Mesothelial cell of epicardium (in vitro differentiated cells): ENCODE data around the gene LSMEM2. TPM values are rescaled to one million over a fixed set of nuclear protein-coding genes. Genes with fewer than 3 reads are reported as not detected.

Experiments used
- DNase-seq, 2 experiments: peaks; one replicate each; pipeline ENCODE4 v3.0.0; 2021; ENCODE audit warnings: low spot score in 2 of 2; ENCODE audit not compliant: unreplicated experiment in 2 of 2
- H3K27ac Mint-ChIP-seq: 2 replicates; pipeline ENCODE4 v1.8.0; 2021; ENCODE audit warnings: mixed read lengths
- H3K27me3 Mint-ChIP-seq: 2 replicates; pipeline ENCODE4 v1.8.0; 2021; ENCODE audit warnings: low read depth, mixed read lengths
- H3K36me3 Mint-ChIP-seq: 2 replicates; pipeline ENCODE4 v1.8.0; 2021; ENCODE audit warnings: mixed read lengths
- H3K4me1 Mint-ChIP-seq: 2 replicates; pipeline ENCODE4 v1.8.0; 2021; ENCODE audit warnings: mixed read lengths
- H3K4me3 Mint-ChIP-seq: 2 replicates; pipeline ENCODE4 v1.8.0; 2021; ENCODE audit warnings: mild to moderate bottlenecking, moderate library complexity, mixed read lengths
- H3K9me3 Mint-ChIP-seq: 2 replicates; pipeline ENCODE4 v1.8.0; 2021; ENCODE audit warnings: mixed read lengths
- CTCF ChIP-seq: fragments of 200-600 bp; sonication (generic); IDR thresholded peaks from one replicate; pipeline ENCODE4 v1.5.0; 2021; ENCODE audit warnings: antibody characterized with exemption; ENCODE audit not compliant: unreplicated experiment
- total RNA-seq: library from RNA; stranded (reverse); gene quantifications from 3 replicates; pipeline ENCODE4 v1.2.1, GENCODE V29; 2021

Gene LSMEM2
- total RNA-seq, 1 donor from 2014 or later, result 0.38 TPM

GRCh38 chr3:50266836-50267235, 12.1 kb upstream of the LSMEM2 start:
- Mint-ChIP-seq H3K9me3 (no peaks in the 10 kb centered on the region), H3K27ac (peak overlapping the region; percentile 100), H3K4me1 (peaks cover 77% of the 10 kb centered on the region), H3K36me3 (no peaks in the 10 kb centered on the region), H3K4me3 (peak overlapping the region; percentile 72), H3K27me3 (no peaks in the 10 kb centered on the region)
- no peak for DNase-seq
- no peak for TF ChIP-seq CTCF

DNA sequence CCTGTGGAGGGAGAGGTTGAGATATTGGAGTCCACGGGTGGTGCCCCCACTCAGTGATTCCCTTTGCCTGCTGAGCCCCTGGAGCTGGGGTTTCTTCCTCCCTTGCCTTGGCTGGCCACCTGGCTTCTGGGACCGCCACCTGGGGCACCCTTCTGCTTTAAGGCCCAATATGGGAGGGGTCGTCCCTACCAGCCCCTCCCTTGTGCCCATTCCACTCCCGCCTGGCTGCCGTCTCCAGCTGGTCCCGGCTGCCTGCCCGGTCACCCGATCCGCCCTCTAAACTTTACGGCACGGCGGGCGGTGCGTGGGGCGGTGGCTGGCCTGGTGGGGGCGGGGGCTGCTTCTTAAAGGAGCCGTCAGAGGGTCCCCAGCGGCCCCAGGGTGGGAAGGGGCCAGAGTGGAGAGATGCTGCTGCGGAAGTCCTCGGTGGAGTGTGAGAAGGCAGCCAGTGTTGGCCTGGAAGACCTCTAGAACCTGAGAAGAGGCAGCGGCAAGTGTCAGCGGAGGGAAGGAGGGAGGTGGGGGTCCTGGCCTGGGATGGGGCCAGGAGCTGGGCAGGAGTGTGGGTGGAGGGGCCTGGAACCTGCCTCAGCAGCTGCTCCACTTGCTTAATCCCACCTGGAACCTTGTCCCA, 11.5 kb upstream of the LSMEM2 start:
- H3K4me3 Mint-ChIP-seq, result peak overlapping the region; percentile 72
- H3K9me3 Mint-ChIP-seq, result no peaks in the 10 kb centered on the region
- peak overlapping the region; percentile 100 for H3K27ac Mint-ChIP-seq
- no peaks in the 10 kb centered on the region for H3K27me3 Mint-ChIP-seq
- H3K36me3 Mint-ChIP-seq, result no peaks in the 10 kb centered on the region
- no peak for DNase-seq
- no peak for TF ChIP-seq CTCF
- peaks cover 79% of the 10 kb centered on the region for H3K4me1 Mint-ChIP-seq

- Mint-ChIP-seq H3K9me3 (no peaks in the 10 kb centered on the region), H3K36me3 (peaks cover 3% of the 10 kb centered on the region), H3K27ac (peak overlapping the region; percentile 100), H3K4me3 (peak overlapping the region; percentile 72), H3K4me1 (peaks cover 82% of the 10 kb centered on the region), H3K27me3 (peaks cover 4% of the 10 kb centered on the region)
- no peak for DNase-seq
- no peak for TF ChIP-seq CTCF
Measured at GRCh38 chr3:50268276-50268675, 10.6 kb upstream of the LSMEM2 start.

- Mint-ChIP-seq H3K27me3 (peaks cover 6% of the 10 kb centered on the region), H3K27ac (peak within 1 kb of the TSS; percentile 100), H3K4me3 (peak within 1 kb of the TSS; percentile 72), H3K9me3 (no peaks in the 10 kb centered on the region), H3K36me3 (peaks cover 3% of the 10 kb centered on the region), H3K4me1 (peaks cover 80% of the 10 kb centered on the region)
- TF ChIP-seq CTCF, result no peak
- no peak for DNase-seq
Measured at GRCh38 chr3:50268703-50269451, 10.0 kb upstream of the LSMEM2 start, which contains the start of gene SEMA3B. Gene SEMA3B (plus strand): TSS chr3:50269147. CDS start chr3:50269241, 94 bp downstream.

- Mint-ChIP-seq H3K4me3 (peak overlapping the region; percentile 72), H3K36me3 (peaks cover 7% of the 10 kb centered on the region), H3K27me3 (peaks cover 12% of the 10 kb centered on the region), H3K9me3 (no peaks in the 10 kb centered on the region), H3K4me1 (peaks cover 78% of the 10 kb centered on the region), H3K27ac (peak overlapping the region; percentile 100)
- TF ChIP-seq CTCF, result no peak
- no peak for DNase-seq
Measured at GRCh38 chr3:50269460-50269859, 9.4 kb upstream of the LSMEM2 start.
